ENCODE measurements around the gene KSR2. TPM values are rescaled to one million over a fixed set of nuclear protein-coding genes. Genes with fewer than 3 reads are reported as not detected.

The KSR2 gene
- total and polyA plus RNA-seq, 3 donors from 2014 or later, result 2.4 to 3.8 (median 2.4) TPM

GRCh38 chr12:117646520-117646919 is 322.3 kb downstream of the KSR2 start:
- no peak for DNase-seq
- 40% methylated on average over 7 of the region's 7 CpGs for WGBS, 2 donors
- no peak overlapping the region for H3K27ac ChIP-seq

DNA sequence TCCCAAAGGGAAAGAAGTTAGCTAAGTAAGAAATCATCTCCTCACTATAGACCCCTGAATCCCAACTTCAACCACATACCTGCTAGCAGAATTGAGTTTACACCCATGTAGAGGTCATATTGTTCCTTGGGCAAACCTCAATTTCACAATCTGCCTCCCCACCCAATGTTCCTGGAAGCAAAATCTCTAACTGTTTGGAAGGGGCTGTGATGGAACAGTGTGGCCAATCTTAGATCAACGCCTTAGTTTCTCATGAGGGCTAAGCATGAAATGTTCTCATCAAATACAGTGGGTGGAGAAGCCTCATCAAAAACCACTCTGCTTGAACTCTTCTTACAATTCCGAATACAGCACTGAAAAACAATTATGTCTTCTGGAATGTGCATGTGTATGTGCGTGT is 323.3 kb downstream of the KSR2 start:
- no peak overlapping the region for H3K4me3 ChIP-seq
- no peaks in the 10 kb centered on the region for H3K36me3 ChIP-seq (ENCODE audit: low read depth, missing control alignments)
- H3K4me1 ChIP-seq, result no peaks in the 10 kb centered on the region
- no peaks in the 10 kb centered on the region for H3K27me3 ChIP-seq
- no peak overlapping the region for H3K27ac ChIP-seq
- intact Hi-C loops (cut with DNase I; ENCODE audit: low total_unique reads), result no loop called here
- 67 to 83% methylated on average over 3 of the region's 3 CpGs for WGBS, 2 donors
- TF ChIP-seq CTCF (IDR thresholded peaks at IDR 0.05) (no peak), POLR2A (IDR thresholded peaks at IDR 0.05) (no peak)
- no peaks in the 10 kb centered on the region for H3K9me3 ChIP-seq
- no peak for DNase-seq

More at GRCh38 chr12:117646520-117646919, 322.3 kb downstream of the KSR2 start:
- intact Hi-C loops (cut with DNase I; ENCODE audit: low total_unique reads), result no loop called here
- Histone ChIP-seq H3K27me3 (no peaks in the 10 kb centered on the region), H3K4me1 (no peaks in the 10 kb centered on the region), H3K36me3 (ENCODE audit: low read depth, missing control alignments) (no peaks in the 10 kb centered on the region), H3K9me3 (no peaks in the 10 kb centered on the region), H3K4me3 (no peak overlapping the region)
- TF ChIP-seq POLR2A (IDR thresholded peaks at IDR 0.05) (no peak), CTCF (IDR thresholded peaks at IDR 0.05) (no peak)

DNA sequence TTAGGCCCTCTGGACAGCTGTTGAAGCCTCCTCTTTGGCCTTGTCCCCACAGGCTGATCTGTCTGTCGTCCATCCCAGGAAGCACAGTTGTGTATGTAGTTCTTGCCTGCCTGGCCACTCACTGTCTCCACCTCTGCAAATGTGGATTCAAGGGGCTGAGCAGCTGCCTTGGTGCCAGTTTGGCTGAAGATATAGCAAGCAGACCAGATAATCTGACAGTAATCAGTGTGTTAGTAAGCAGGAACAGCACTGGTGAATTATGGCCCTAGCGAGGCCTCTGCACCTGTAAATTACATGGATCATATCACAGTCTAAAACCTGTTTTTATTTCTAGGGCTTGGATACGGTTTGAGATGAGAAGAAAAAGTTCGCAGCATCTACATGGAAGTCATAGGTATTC is 324.8 kb downstream of the KSR2 start:
- no peak overlapping the region for H3K27ac ChIP-seq
- DNase-seq, result no peak
- H3K9me3 ChIP-seq, result no peaks in the 10 kb centered on the region
- no peak overlapping the region for H3K4me3 ChIP-seq
- TF ChIP-seq POLR2A (IDR thresholded peaks at IDR 0.05) (no peak), CTCF (IDR thresholded peaks at IDR 0.05) (no peak)
- no peaks in the 10 kb centered on the region for H3K4me1 ChIP-seq
- WGBS, 2 donors, result 58 to 63% methylated on average over 4 of the region's 4 CpGs
- H3K36me3 ChIP-seq (ENCODE audit: low read depth, missing control alignments), result no peaks in the 10 kb centered on the region
- no peaks in the 10 kb centered on the region for H3K27me3 ChIP-seq
- intact Hi-C loops (cut with DNase I; ENCODE audit: low total_unique reads), result no loop called here

GRCh38 chr12:117641885-117642284 is 326.9 kb downstream of the KSR2 start:
- DNase-seq, result no peak
- no peak overlapping the region for H3K27ac ChIP-seq
- no peaks in the 10 kb centered on the region for H3K36me3 ChIP-seq (ENCODE audit: low read depth, missing control alignments)
- no peaks in the 10 kb centered on the region for H3K27me3 ChIP-seq
- WGBS, 2 donors, result 79 to 84% methylated on average over 7 of the region's 7 CpGs
- no peak for TF ChIP-seq CTCF (IDR thresholded peaks at IDR 0.05)
- no peak for TF ChIP-seq POLR2A (IDR thresholded peaks at IDR 0.05)
- H3K4me3 ChIP-seq, result no peak overlapping the region
- no peaks in the 10 kb centered on the region for H3K9me3 ChIP-seq
- H3K4me1 ChIP-seq, result no peaks in the 10 kb centered on the region
- intact Hi-C loops (cut with DNase I; ENCODE audit: low total_unique reads), result no loop called here

GRCh38 chr12:117640511-117640910 is 328.3 kb downstream of the KSR2 start:
- Histone ChIP-seq H3K36me3 (ENCODE audit: low read depth, missing control alignments) (no peaks in the 10 kb centered on the region), H3K27me3 (no peaks in the 10 kb centered on the region), H3K27ac (no peak overlapping the region), H3K4me3 (no peak overlapping the region), H3K9me3 (no peaks in the 10 kb centered on the region), H3K4me1 (no peaks in the 10 kb centered on the region)
- 79 to 84% methylated on average over 6 of the region's 6 CpGs for WGBS, 2 donors
- TF ChIP-seq CTCF (IDR thresholded peaks at IDR 0.05), result no peak
- TF ChIP-seq POLR2A (IDR thresholded peaks at IDR 0.05), result no peak
- DNase-seq, result no peak
- intact Hi-C loops (cut with DNase I; ENCODE audit: low total_unique reads), result no loop called here

Data from testis (tissue), 3 donors.